ENCODE results near the gene ARMC3. TPM values are rescaled to one million over a fixed set of nuclear protein-coding genes. Genes with fewer than 3 reads are reported as not detected.

Gene ARMC3
- polyA plus RNA-seq, 4 donors: 0.03 TPM; not detected in 3

Other genes with a start within 250 kb of the ARMC3 start
- 10 to 100 TPM in 2 of 4 donors, 1 to 10 TPM in 2; 4.5 to 11.3 (median 9.0) TPM for gene PIP4K2A, start 213.5 kb upstream of the ARMC3 start, polyA plus RNA-seq
- 10 to 100 TPM; 20.3 to 36.0 (median 24.7) TPM for gene MSRB2, start 167.5 kb downstream of the ARMC3 start, polyA plus RNA-seq

Data from small intestine (tissue), 4 donors.